ENCODE results near the gene ZGLP1. TPM values are rescaled to one million over a fixed set of nuclear protein-coding genes. Genes with fewer than 3 reads are reported as not detected.
"Not testable (repeated sequence)": the region's sequence is repeated elsewhere in the genome, so short reads cannot be mapped to it uniquely, and the experiment has no call there.

ZGLP1 gene
- 3.5 and 4.2 TPM in 2 replicates for total RNA-seq

- intact Hi-C loops (cut with micrococcal nuclease): no loop called here
Observed at GRCh38 chr19:10309423-10309822, at the start of gene ZGLP1. Gene ZGLP1, minus strand, starts transcription at chr19:10309815.

GRCh38 chr19:10356431-10356830 is 46.8 kb upstream of the ZGLP1 start:
- H3K27me3 Mint-ChIP-seq (ENCODE audit: insufficient read depth): no peaks in the 10 kb centered on the region
- H3K4me1 Mint-ChIP-seq (ENCODE audit: low read depth): no peaks in the 10 kb centered on the region
- intact Hi-C loops (cut with micrococcal nuclease): no loop called here
- no peak overlapping the region for H3K4me3 Mint-ChIP-seq
- no peaks in the 10 kb centered on the region for H3K9me3 Mint-ChIP-seq
- DNase-seq (ENCODE audit: low spot score): no peak
- H3K36me3 Mint-ChIP-seq (ENCODE audit: low read depth): peaks cover 31% of the 10 kb centered on the region
- H3K27ac Mint-ChIP-seq: no peak overlapping the region

More at GRCh38 chr19:10309423-10309822, at the start of gene ZGLP1:
- Mint-ChIP-seq H3K27ac (no peak within 1 kb of the TSS), H3K9me3 (no peaks in the 10 kb centered on the region), H3K36me3 (ENCODE audit: low read depth) (no peaks in the 10 kb centered on the region), H3K4me1 (ENCODE audit: low read depth) (peaks cover 8% of the 10 kb centered on the region), H3K27me3 (ENCODE audit: insufficient read depth) (no peaks in the 10 kb centered on the region), H3K4me3 (no peak within 1 kb of the TSS)
- DNase-seq (ENCODE audit: low spot score): no peak

GRCh38 chr19:10353793-10354391 is 44.3 kb upstream of the ZGLP1 start:
- H3K4me1 Mint-ChIP-seq (ENCODE audit: low read depth): no peaks in the 10 kb centered on the region
- no peak overlapping the region for H3K4me3 Mint-ChIP-seq
- intact Hi-C loops (cut with micrococcal nuclease): no loop called here
- DNase-seq (ENCODE audit: low spot score): no peak
- H3K27ac Mint-ChIP-seq: no peak overlapping the region
- peaks cover 24% of the 10 kb centered on the region for H3K36me3 Mint-ChIP-seq (ENCODE audit: low read depth)
- H3K9me3 Mint-ChIP-seq: no peaks in the 10 kb centered on the region
- H3K27me3 Mint-ChIP-seq (ENCODE audit: insufficient read depth): no peaks in the 10 kb centered on the region

- peaks cover 24% of the 10 kb centered on the region for H3K36me3 Mint-ChIP-seq (ENCODE audit: low read depth)
Observed at GRCh38 chr19:10352764-10353671, 43.4 kb upstream of the ZGLP1 start.

GRCh38 chr19:10346509-10346908 is 36.9 kb upstream of the ZGLP1 start:
- no peak overlapping the region for H3K27ac Mint-ChIP-seq
- peaks cover 5% of the 10 kb centered on the region for H3K36me3 Mint-ChIP-seq (ENCODE audit: low read depth)
- no peaks in the 10 kb centered on the region for H3K9me3 Mint-ChIP-seq
- no peak for DNase-seq (ENCODE audit: low spot score)
- H3K4me3 Mint-ChIP-seq: no peak overlapping the region
- intact Hi-C loops (cut with micrococcal nuclease): no loop called here
- no peaks in the 10 kb centered on the region for H3K27me3 Mint-ChIP-seq (ENCODE audit: insufficient read depth)
- H3K4me1 Mint-ChIP-seq (ENCODE audit: low read depth): no peaks in the 10 kb centered on the region

More at GRCh38 chr19:10352764-10353671, 43.4 kb upstream of the ZGLP1 start:
- DNase-seq (ENCODE audit: low spot score): no peak
- Mint-ChIP-seq H3K27ac (no peak overlapping the region), H3K4me3 (no peak overlapping the region), H3K4me1 (ENCODE audit: low read depth) (no peaks in the 10 kb centered on the region), H3K9me3 (no peaks in the 10 kb centered on the region), H3K27me3 (ENCODE audit: insufficient read depth) (no peaks in the 10 kb centered on the region)
- intact Hi-C loops (cut with micrococcal nuclease): no loop called here

- H3K27me3 Mint-ChIP-seq (ENCODE audit: insufficient read depth): no peaks in the 10 kb centered on the region
- H3K9me3 Mint-ChIP-seq: no peaks in the 10 kb centered on the region
- no peak overlapping the region for H3K27ac Mint-ChIP-seq
- intact Hi-C loops (cut with micrococcal nuclease): no loop called here
- H3K4me3 Mint-ChIP-seq: no peak overlapping the region
- H3K36me3 Mint-ChIP-seq (ENCODE audit: low read depth): no peaks in the 10 kb centered on the region
- peaks cover 4% of the 10 kb centered on the region for H3K4me1 Mint-ChIP-seq (ENCODE audit: low read depth)
- no peak for DNase-seq (ENCODE audit: low spot score)
Observed at GRCh38 chr19:10344780-10345179, 35.2 kb upstream of the ZGLP1 start.

- no peak overlapping the region for H3K4me3 Mint-ChIP-seq
- no peaks in the 10 kb centered on the region for H3K9me3 Mint-ChIP-seq
- DNase-seq (ENCODE audit: low spot score): no peak
- H3K27ac Mint-ChIP-seq: no peak overlapping the region
- H3K36me3 Mint-ChIP-seq (ENCODE audit: low read depth): no peaks in the 10 kb centered on the region
- intact Hi-C loops (cut with micrococcal nuclease): no loop called here
- H3K4me1 Mint-ChIP-seq (ENCODE audit: low read depth): peaks cover 17% of the 10 kb centered on the region
- H3K27me3 Mint-ChIP-seq (ENCODE audit: insufficient read depth): no peaks in the 10 kb centered on the region
Observed at GRCh38 chr19:10343495-10343894, 33.9 kb upstream of the ZGLP1 start.

- DNase-seq (ENCODE audit: low spot score): no peak
- peak overlapping the region; percentile 95 for H3K4me3 Mint-ChIP-seq
- intact Hi-C loops (cut with micrococcal nuclease): loop anchor here (10.0 kb wide), 1 partner anchor 355 kb away; no protein-coding TSS in a partner anchor
- H3K9me3 Mint-ChIP-seq: no peaks in the 10 kb centered on the region
- no peaks in the 10 kb centered on the region for H3K27me3 Mint-ChIP-seq (ENCODE audit: insufficient read depth)
- H3K27ac Mint-ChIP-seq: peak overlapping the region; percentile 92
- H3K36me3 Mint-ChIP-seq (ENCODE audit: low read depth): no peaks in the 10 kb centered on the region
- H3K4me1 Mint-ChIP-seq (ENCODE audit: low read depth): peaks cover 20% of the 10 kb centered on the region
Observed at GRCh38 chr19:10339977-10340376, 30.4 kb upstream of the ZGLP1 start.

- Mint-ChIP-seq H3K9me3 (no peaks in the 10 kb centered on the region), H3K36me3 (ENCODE audit: low read depth) (no peaks in the 10 kb centered on the region), H3K27me3 (ENCODE audit: insufficient read depth) (no peaks in the 10 kb centered on the region), H3K4me3 (peak within 1 kb of the TSS; percentile 95), H3K4me1 (ENCODE audit: low read depth) (peaks cover 20% of the 10 kb centered on the region), H3K27ac (peak within 1 kb of the TSS; percentile 92)
- DNase-seq (ENCODE audit: low spot score): peak; percentile 61
- intact Hi-C loops (cut with micrococcal nuclease): loop anchor here (10.0 kb wide), 1 partner anchor 355 kb away; no protein-coding TSS in a partner anchor
Observed at GRCh38 chr19:10339380-10339960, 29.9 kb upstream of the ZGLP1 start, which contains the start of gene ICAM3. Gene ICAM3, minus strand, starts transcription at chr19:10339624. Its CDS starts 10 bp downstream, at chr19:10339614.

- Mint-ChIP-seq H3K9me3 (no peaks in the 10 kb centered on the region), H3K4me3 (peak overlapping the region; percentile 95), H3K36me3 (ENCODE audit: low read depth) (no peaks in the 10 kb centered on the region), H3K27ac (peak overlapping the region; percentile 92), H3K4me1 (ENCODE audit: low read depth) (peaks cover 20% of the 10 kb centered on the region), H3K27me3 (ENCODE audit: insufficient read depth) (no peaks in the 10 kb centered on the region)
- no peak for DNase-seq (ENCODE audit: low spot score)
- intact Hi-C loops (cut with micrococcal nuclease): loop anchor here (10.0 kb wide), 1 partner anchor 356 kb away; no protein-coding TSS in a partner anchor
Observed at GRCh38 chr19:10338940-10339339, 29.3 kb upstream of the ZGLP1 start.

- not testable (repeated sequence) for H3K27ac Mint-ChIP-seq; DNase-seq (ENCODE audit: low spot score); H3K9me3 Mint-ChIP-seq; H3K27me3 Mint-ChIP-seq (ENCODE audit: insufficient read depth)
- peaks cover 31% of the 10 kb centered on the region for H3K4me1 Mint-ChIP-seq (ENCODE audit: low read depth)
- intact Hi-C loops (cut with micrococcal nuclease): loop anchor here (10.0 kb wide), 1 partner anchor 358 kb away; no protein-coding TSS in a partner anchor
- peaks cover 13% of the 10 kb centered on the region for H3K36me3 Mint-ChIP-seq (ENCODE audit: low read depth)
- H3K4me3 Mint-ChIP-seq: peak overlapping the region; percentile 33
Observed at GRCh38 chr19:10336725-10337124, 27.1 kb upstream of the ZGLP1 start.

GRCh38 chr19:10335352-10335985 is 25.9 kb upstream of the ZGLP1 start:
- DNase-seq (ENCODE audit: low spot score): no peak
- Mint-ChIP-seq H3K36me3 (ENCODE audit: low read depth) (peaks cover 13% of the 10 kb centered on the region), H3K4me3 (peak overlapping the region; percentile 54), H3K27ac (no peak overlapping the region), H3K9me3 (no peaks in the 10 kb centered on the region), H3K27me3 (ENCODE audit: insufficient read depth) (no peaks in the 10 kb centered on the region), H3K4me1 (ENCODE audit: low read depth) (peaks cover 31% of the 10 kb centered on the region)
- intact Hi-C loops (cut with micrococcal nuclease): loop anchor here (10.0 kb wide), 1 partner anchor 359 kb away; no protein-coding TSS in a partner anchor

Measured in activated T-helper 1 cell treated with anti-CD3 and anti-CD28 coated beads, Interleukin-12 subunit alpha, Interleukin-12 subunit beta, Interleukin-2, Interleukin-4 antibody, amounts not matched to agents 30 ng/mL and 10 ng/mL and 1 ng/mL, durations not matched to agents 14 hours and 24 hours and 36 hours (primary cell).